Thyroid gland (tissue), 4 donors: ENCODE measurements around the gene REXO1.
"Not testable (repeated sequence)": the region's sequence is repeated elsewhere in the genome, so short reads cannot be mapped to it uniquely, and the experiment has no call there.

Experiments used
- CTCF ChIP-seq, 6 experiments: fragments of 200-600 bp in 3 of 6; fragments of 450-650 bp in 3 of 6; sonication (generic) in 3 of 6; IDR thresholded peaks; one replicate each; pipeline ENCODE4 v1.5.1; 2016 to 2019; ENCODE audit warnings: antibody characterized with exemption in 6 of 6, mild to moderate bottlenecking in 2 of 6, inconsistent platforms in 1 of 6, moderate library complexity in 1 of 6
- POLR2A ChIP-seq, 2 donors: fragments of 450-650 bp; IDR thresholded peaks; one replicate each; pipeline ENCODE4 v1.6.1; 2017; ENCODE audit warnings: antibody characterized with exemption in 2 of 2, mild to moderate bottlenecking in 2 of 2, moderate library complexity in 1 of 2

- TF ChIP-seq CTCF, POLR2A (IDR thresholded peaks at IDR 0.05): not testable (repeated sequence)
These were observed 38.1 kb upstream of the REXO1 start for GRCh38 chr19:1886360-1886759.
